Lower leg skin (tissue), 3 donors: Measurements from ENCODE around the gene ACOT12.

Experiments used
- POLR2A ChIP-seq, 2 donors: fragments of 450-650 bp; IDR thresholded peaks; one replicate each; pipeline ENCODE4 v1.6.1; 2016 to 2017; ENCODE audit warnings: antibody characterized with exemption in 2 of 2, mild to moderate bottlenecking in 1 of 2, moderate library complexity in 1 of 2
- TF ChIP-seq, protein P1 (sequence below), 3 donors: fragments of 450-650 bp; IDR thresholded peaks; one replicate each; pipeline ENCODE4 v1.5.1; 2016; ENCODE audit warnings: antibody characterized with exemption in 3 of 3, mild to moderate bottlenecking in 3 of 3, moderate library complexity in 2 of 3

DNA sequence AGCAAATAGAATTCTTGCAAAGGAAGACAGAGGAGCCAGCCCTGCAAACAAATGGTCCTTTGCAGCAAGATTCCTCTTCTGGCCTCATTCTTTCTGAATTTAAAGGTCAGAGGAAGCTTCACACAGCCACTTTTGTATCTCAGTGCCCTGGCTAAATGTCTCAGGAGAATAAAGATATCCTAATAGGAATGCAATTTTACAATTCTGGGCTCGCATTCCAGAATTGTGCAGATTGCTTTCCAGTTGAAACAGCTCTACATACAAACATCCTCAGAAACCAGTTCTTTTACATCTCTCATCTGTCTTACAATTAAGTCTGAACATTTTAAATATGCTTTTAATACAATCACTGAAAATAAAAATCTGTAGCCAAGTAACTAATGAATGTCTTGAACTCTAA lies 14.6 kb upstream of the ACOT12 start:
- TF ChIP-seq POLR2A (IDR thresholded peaks at IDR 0.05), result no peak
- TF ChIP-seq, protein P1, sequence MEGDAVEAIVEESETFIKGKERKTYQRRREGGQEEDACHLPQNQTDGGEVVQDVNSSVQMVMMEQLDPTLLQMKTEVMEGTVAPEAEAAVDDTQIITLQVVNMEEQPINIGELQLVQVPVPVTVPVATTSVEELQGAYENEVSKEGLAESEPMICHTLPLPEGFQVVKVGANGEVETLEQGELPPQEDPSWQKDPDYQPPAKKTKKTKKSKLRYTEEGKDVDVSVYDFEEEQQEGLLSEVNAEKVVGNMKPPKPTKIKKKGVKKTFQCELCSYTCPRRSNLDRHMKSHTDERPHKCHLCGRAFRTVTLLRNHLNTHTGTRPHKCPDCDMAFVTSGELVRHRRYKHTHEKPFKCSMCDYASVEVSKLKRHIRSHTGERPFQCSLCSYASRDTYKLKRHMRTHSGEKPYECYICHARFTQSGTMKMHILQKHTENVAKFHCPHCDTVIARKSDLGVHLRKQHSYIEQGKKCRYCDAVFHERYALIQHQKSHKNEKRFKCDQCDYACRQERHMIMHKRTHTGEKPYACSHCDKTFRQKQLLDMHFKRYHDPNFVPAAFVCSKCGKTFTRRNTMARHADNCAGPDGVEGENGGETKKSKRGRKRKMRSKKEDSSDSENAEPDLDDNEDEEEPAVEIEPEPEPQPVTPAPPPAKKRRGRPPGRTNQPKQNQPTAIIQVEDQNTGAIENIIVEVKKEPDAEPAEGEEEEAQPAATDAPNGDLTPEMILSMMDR (IDR thresholded peaks at IDR 0.05), result no peak
